ENCODE measurements around the gene KRT5.
"Not testable (repeated sequence)": the region's sequence is repeated elsewhere in the genome, so short reads cannot be mapped to it uniquely, and the experiment has no call there.

KRT5 gene

DNA sequence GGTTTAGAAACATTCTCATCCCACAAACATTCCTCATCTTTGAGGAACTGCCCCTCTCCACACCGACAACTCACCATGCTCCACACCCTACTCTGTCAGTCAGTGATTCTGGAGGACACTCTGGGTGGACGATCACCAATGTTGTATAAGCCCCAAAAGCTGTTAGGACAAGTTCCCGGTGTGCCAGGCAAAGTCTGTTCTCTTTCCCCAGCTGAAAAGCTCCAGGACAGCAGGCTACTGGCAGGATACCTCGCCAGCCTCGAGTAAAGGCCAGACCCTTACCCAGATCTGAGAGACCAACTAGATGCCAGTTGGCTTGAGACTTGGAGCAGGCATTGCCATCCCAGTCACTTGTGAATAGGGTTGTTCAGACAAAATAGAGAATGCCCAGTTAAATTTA is 12.0 kb downstream of the KRT5 start:
- in situ Hi-C loops (cut with HindIII; ENCODE audit: low sequenced_read_pairs), result no loop called here
- DNase-seq (ENCODE audit: low read depth, low spot score), result no peak
- H3K4me3 ChIP-seq (ENCODE audit: low read depth, low read length), result no peak overlapping the region
- TF ChIP-seq, protein P1, sequence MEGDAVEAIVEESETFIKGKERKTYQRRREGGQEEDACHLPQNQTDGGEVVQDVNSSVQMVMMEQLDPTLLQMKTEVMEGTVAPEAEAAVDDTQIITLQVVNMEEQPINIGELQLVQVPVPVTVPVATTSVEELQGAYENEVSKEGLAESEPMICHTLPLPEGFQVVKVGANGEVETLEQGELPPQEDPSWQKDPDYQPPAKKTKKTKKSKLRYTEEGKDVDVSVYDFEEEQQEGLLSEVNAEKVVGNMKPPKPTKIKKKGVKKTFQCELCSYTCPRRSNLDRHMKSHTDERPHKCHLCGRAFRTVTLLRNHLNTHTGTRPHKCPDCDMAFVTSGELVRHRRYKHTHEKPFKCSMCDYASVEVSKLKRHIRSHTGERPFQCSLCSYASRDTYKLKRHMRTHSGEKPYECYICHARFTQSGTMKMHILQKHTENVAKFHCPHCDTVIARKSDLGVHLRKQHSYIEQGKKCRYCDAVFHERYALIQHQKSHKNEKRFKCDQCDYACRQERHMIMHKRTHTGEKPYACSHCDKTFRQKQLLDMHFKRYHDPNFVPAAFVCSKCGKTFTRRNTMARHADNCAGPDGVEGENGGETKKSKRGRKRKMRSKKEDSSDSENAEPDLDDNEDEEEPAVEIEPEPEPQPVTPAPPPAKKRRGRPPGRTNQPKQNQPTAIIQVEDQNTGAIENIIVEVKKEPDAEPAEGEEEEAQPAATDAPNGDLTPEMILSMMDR (IDR thresholded peaks at IDR 0.05; ENCODE audit: low read depth, low read length), result no peak

DNA sequence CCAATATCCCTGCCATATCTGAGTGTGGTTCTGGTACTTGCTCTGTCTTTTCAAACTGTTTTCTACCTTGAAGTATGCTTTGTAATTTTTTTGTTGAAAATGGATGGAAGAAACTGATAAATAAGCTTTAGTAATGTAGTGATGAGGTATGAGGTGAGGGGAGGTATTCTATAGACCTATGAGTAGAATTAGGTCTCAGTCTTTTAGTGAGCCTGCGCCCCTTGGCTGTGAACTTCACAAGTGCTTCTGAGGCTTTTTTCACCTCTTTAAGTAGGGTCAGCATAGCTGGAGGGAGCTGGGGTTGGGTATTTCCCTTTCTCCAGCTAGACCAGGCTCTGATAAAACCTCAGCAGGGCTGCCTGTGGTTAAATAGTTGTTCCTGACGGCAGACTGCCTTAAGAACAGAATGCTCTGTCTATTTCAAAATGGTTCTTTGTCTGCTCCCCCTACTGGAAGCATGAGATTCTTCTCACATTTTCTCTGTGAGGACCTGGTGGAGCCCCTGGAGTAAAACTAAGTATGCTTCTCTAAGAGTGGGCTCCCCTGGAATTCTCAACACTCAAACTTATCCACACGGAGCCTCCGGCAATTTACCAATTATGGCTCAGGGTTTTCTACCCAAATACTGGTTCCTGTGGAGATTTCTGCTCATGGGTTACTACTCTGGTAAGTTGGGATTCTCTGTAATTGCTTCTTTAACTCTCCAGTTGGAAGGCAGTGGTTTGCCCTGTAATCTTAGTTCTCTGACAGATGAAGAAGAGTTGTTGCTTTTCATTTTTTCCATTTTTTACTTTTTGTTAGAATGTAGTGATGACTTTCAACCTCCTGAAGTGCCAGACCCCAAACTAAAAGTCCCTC is 13.1 kb downstream of the KRT5 start:
- peak; percentile 79 for DNase-seq (ENCODE audit: low read depth, low spot score)
- TF ChIP-seq, protein P1 (IDR thresholded peaks at IDR 0.05; ENCODE audit: low read depth, low read length), result peak; percentile 72
- in situ Hi-C loops (cut with HindIII; ENCODE audit: low sequenced_read_pairs), result no loop called here
- no peak overlapping the region for H3K4me3 ChIP-seq (ENCODE audit: low read depth, low read length)

DNA sequence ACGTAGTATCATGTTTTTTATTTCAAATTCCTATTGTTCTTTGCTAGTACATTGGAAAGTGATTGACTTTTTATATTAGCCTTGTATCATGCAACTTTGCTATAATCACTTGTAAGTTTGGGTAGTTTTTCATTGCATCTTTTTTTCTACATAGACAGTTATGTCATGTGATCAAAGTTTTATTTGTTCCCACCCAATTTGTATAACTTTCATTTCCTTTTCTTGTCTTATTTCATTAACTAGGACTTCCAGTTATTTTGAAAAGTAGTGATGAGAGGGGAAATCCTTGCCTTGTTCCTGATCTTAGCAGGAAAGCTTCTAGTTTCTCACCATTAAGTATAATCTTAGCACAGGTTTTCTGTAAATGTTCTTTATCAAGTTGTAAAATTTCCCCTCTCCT is 17.3 kb downstream of the KRT5 start:
- TF ChIP-seq, protein P1 (IDR thresholded peaks at IDR 0.05; ENCODE audit: low read depth, low read length), result no peak
- no peak for DNase-seq (ENCODE audit: low read depth, low spot score)
- no peak overlapping the region for H3K4me3 ChIP-seq (ENCODE audit: low read depth, low read length)
- in situ Hi-C loops (cut with HindIII; ENCODE audit: low sequenced_read_pairs), result no loop called here

DNA sequence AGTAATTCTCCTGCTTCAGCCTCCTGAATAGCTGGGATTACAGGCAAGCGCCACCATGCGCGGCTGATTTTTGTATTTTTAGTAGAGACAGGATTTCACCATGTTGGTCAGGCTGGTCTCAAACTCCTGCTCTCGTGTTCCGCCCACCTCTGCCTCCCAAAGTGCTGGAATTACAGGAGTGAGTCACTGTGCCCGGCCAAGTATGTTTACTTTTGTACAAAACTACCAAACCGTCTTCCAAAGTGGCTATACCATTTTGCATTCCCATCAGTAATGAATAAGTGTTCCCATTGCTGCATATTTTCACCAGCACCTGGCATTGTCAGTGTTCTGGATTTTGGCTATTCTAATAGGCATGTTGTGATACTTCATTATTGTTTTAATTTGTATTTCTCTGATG is 18.7 kb downstream of the KRT5 start:
- in situ Hi-C loops (cut with HindIII; ENCODE audit: low sequenced_read_pairs), result no loop called here
- no peak overlapping the region for H3K4me3 ChIP-seq (ENCODE audit: low read depth, low read length)
- no peak for DNase-seq (ENCODE audit: low read depth, low spot score)
- TF ChIP-seq, protein P1 (IDR thresholded peaks at IDR 0.05; ENCODE audit: low read depth, low read length), result no peak

DNA sequence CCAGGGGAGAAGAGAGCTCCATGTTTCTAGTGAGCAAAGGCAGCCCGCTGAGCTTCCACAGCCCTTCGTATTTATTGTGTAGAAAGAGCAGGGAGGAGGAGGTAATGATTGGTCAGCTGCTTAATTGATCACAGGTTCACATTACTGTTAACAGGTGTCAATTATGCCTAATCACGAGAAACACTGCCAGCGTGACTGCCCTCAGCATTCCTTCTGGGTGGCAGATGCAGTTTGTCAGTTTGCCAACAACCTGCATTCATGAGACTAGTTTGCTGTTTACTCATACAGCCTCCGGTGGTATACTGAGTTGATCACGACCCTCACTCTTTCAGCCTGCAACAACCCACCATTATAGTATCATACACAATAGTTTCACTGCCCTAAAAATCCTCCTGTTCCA is 19.6 kb downstream of the KRT5 start:
- DNase-seq (ENCODE audit: low read depth, low spot score); in situ Hi-C loops (cut with HindIII; ENCODE audit: low sequenced_read_pairs); H3K4me3 ChIP-seq (ENCODE audit: low read depth, low read length): not testable (repeated sequence)

DNA sequence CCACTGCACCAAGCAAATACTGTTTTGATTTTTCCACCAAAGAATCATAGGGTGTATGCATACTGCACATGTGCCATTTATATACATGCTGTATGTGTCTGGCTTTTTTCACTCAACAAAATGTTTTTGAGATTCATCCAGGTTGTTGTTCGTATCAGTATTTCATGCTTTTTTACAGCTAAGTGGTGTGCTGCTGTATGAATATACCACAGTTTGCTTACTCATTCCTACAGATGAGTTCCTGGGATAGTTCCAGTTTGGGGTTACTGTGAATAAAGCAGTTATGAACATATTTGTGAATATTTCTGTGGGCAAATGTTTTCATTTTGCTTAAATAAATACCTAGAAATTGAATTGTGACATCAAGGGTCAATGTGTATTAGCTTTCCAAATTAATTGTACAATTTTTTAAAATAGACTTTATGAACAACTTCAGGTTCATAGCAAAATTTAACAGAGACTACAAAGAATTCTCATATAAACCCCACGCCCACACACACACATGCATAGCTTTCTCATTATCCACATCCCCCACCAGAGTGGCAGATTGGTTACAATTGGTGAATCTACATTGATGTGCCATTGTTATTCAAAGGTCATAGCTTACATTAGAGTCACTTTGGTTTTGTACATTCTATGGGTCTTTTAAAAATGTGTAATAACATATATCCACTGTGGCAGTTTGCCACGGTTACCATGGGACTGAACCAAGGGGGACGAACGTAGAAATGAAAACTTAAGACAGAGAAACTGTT is 20.2 kb downstream of the KRT5 start:
- TF ChIP-seq, protein P1 (IDR thresholded peaks at IDR 0.05; ENCODE audit: low read depth, low read length), result no peak
- peak; percentile 45 for DNase-seq (ENCODE audit: low read depth, low spot score)
- in situ Hi-C loops (cut with HindIII; ENCODE audit: low sequenced_read_pairs), result no loop called here
- H3K4me3 ChIP-seq (ENCODE audit: low read depth, low read length), result no peak overlapping the region

DNA sequence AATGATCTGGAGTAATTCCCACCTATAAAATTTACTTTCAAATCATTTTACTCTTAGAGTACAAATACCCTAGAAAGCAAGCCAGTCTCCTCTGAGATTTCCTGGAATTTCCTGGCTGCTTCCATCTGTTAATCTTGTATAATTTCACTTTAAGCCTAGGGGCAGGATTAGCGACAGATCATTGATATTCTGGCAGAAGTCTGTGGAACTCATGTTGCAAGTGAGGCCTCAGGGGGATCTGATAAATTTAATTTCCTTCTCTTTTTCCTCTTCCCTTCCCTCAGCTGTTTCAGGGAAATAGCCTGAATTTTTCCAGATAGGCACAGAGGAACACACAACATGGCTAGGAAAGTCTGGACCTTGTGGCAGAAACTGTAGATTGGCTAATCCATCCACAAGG is 21.2 kb downstream of the KRT5 start:
- TF ChIP-seq, protein P1 (IDR thresholded peaks at IDR 0.05; ENCODE audit: low read depth, low read length), result no peak
- no peak for DNase-seq (ENCODE audit: low read depth, low spot score)
- in situ Hi-C loops (cut with HindIII; ENCODE audit: low sequenced_read_pairs), result no loop called here
- H3K4me3 ChIP-seq (ENCODE audit: low read depth, low read length), result no peak overlapping the region
